ENCODE results near the gene HSPA13. TPM values are rescaled to one million over a fixed set of nuclear protein-coding genes. Genes with fewer than 3 reads are reported as not detected.
A peak's percentile ranks its signal among the peaks of the same experiment; 100 is the strongest.

HSPA13 gene
- total RNA-seq, 4 donors from 2014 or later, result 1.9 to 20.7 (median 13.6) TPM

DNA sequence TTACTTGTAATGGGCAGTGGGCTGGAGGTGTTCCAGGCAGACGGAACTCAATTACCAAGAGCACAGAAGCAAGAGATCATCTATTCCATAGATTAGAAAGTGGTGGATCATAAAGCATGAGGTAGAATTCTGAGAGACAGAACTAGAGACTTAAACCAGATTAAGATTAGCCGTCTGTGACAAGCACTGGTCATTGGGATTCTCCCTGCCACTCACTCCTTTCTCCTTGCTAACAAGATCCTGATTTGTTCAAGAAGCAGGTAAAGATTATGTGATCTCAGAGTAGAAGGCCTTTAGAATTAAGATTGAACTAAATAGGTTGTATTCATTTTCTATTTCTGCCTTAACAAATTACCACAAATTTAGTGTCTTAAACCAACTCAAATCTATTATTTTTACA, 1.5 kb upstream of the HSPA13 start:
- H3K9me3 ChIP-seq, result no peaks in the 10 kb centered on the region
- in situ Hi-C loops (cut with MboI; ENCODE audit: low pct_ligation_motif_present in 1 of 4, low pct_unique_long_range_greater_than_20kb in 1 of 4, low sequenced_read_pairs in 3 of 4) (loop anchor here in 1 of 4 donors (25.0 kb wide), 1 partner anchor 1103 kb away; no protein-coding TSS in a partner anchor), intact Hi-C loops (cut with DNase I; ENCODE audit: low total_unique reads) (loop anchor here (10.0 kb wide), 1 partner anchor 1350 kb away; no protein-coding TSS in a partner anchor)
- H3K27ac ChIP-seq, result peak overlapping the region; percentile 85 to 93 (median 92)
- peaks cover 17 to 37% (median 17%) of the 10 kb centered on the region in 4 donors for H3K4me1 ChIP-seq
- no peak for DNase-seq
- TF ChIP-seq POLR2AphosphoS5 (IDR thresholded peaks at IDR 0.05), result no peak
- TF ChIP-seq, protein P1, sequence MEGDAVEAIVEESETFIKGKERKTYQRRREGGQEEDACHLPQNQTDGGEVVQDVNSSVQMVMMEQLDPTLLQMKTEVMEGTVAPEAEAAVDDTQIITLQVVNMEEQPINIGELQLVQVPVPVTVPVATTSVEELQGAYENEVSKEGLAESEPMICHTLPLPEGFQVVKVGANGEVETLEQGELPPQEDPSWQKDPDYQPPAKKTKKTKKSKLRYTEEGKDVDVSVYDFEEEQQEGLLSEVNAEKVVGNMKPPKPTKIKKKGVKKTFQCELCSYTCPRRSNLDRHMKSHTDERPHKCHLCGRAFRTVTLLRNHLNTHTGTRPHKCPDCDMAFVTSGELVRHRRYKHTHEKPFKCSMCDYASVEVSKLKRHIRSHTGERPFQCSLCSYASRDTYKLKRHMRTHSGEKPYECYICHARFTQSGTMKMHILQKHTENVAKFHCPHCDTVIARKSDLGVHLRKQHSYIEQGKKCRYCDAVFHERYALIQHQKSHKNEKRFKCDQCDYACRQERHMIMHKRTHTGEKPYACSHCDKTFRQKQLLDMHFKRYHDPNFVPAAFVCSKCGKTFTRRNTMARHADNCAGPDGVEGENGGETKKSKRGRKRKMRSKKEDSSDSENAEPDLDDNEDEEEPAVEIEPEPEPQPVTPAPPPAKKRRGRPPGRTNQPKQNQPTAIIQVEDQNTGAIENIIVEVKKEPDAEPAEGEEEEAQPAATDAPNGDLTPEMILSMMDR (IDR thresholded peaks at IDR 0.05), result no peak
- no peak for TF ChIP-seq EP300 (IDR thresholded peaks at IDR 0.05; ENCODE audit: low read depth)
- TF ChIP-seq POLR2A (IDR thresholded peaks at IDR 0.05), result no peak
- no peaks in the 10 kb centered on the region for H3K36me3 ChIP-seq
- H3K27me3 ChIP-seq, result no peaks in the 10 kb centered on the region
- 93 to 96% methylated on average over 2 of the region's 2 CpGs for WGBS, 2 donors (ENCODE audit: low coverage in 1 of 2)
- no peak overlapping the region for H3K4me3 ChIP-seq

DNA sequence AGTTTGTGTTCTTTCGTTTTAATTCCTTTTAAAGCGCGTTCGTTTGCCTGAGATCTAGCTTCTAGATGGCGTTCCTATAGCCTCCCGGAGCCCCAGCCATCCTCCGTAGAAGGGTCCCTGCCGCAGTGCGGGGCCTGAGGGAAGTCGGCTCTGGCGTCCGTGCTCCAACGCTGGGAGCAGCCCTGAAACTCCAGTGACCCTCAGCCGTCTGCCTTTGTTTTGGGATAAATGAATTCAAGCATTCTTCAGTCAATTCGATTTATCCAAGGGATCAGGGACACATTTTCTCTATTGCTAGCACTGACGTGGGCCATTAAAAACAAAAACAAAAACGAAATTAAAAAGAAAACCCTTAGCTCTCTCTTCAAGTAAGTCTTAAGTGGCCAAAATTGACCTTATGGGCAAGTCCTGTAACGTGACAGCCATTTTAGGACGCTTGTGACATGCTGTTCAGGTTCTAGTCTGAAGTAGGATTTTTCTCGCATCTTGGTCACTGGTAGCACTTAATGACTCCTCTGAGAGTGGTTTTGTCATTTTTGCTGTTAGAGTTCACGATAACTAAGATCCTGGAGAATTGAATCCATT, 742 bp upstream of the HSPA13 start:
- intact Hi-C loops (cut with DNase I; ENCODE audit: low total_unique reads) (loop anchor here (10.0 kb wide), 1 partner anchor 1351 kb away; no protein-coding TSS in a partner anchor), in situ Hi-C loops (cut with MboI; ENCODE audit: low pct_ligation_motif_present in 1 of 4, low pct_unique_long_range_greater_than_20kb in 1 of 4, low sequenced_read_pairs in 3 of 4) (loop anchor here in 1 of 4 donors (25.0 kb wide), 1 partner anchor 1104 kb away; no protein-coding TSS in a partner anchor)
- H3K27ac ChIP-seq, result peak overlapping the region; percentile 85 to 93 (median 92)
- H3K4me1 ChIP-seq, result peaks cover 17 to 37% (median 17%) of the 10 kb centered on the region in 4 donors
- WGBS, 2 donors (ENCODE audit: low coverage in 1 of 2), result 4 to 9% methylated on average over 12 to 21 of the region's 21 CpGs
- DNase-seq, result no peak
- no peaks in the 10 kb centered on the region for H3K36me3 ChIP-seq
- H3K9me3 ChIP-seq, result no peaks in the 10 kb centered on the region
- no peaks in the 10 kb centered on the region for H3K27me3 ChIP-seq
- TF ChIP-seq POLR2A (IDR thresholded peaks at IDR 0.05) (no peak), EP300 (IDR thresholded peaks at IDR 0.05; ENCODE audit: low read depth) (no peak), POLR2AphosphoS5 (IDR thresholded peaks at IDR 0.05) (no peak)
- TF ChIP-seq, protein P1 (IDR thresholded peaks at IDR 0.05), result no peak
- peak overlapping the region; percentile 50 to 96 (median 72) for H3K4me3 ChIP-seq

DNA sequence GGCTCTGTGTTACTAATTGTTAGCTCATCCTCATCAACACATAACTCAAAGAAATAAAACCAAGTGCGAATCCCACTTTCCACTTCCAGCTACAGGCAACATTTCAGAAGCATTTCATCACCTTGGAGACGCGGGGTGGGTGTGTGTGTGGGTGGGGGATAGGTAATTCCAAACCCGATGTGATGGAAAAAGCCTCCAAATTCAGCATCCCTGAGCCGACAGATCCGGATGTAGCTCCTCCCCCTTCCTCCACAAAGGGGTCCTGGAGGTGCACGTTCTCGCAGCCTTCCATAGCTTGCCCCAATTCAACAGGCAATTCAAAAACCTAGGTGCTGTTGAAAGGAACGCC, 486 bp downstream of the HSPA13 start:
- no peak for TF ChIP-seq POLR2A (IDR thresholded peaks at IDR 0.05)
- no peak for TF ChIP-seq POLR2AphosphoS5 (IDR thresholded peaks at IDR 0.05)
- TF ChIP-seq, protein P1 (IDR thresholded peaks at IDR 0.05), result no peak
- TF ChIP-seq EP300 (IDR thresholded peaks at IDR 0.05; ENCODE audit: low read depth), result no peak
- Histone ChIP-seq H3K27me3 (no peaks in the 10 kb centered on the region), H3K27ac (peak overlapping the region; percentile 87 to 91 (median 88)), H3K4me1 (peaks cover 17 to 37% (median 17%) of the 10 kb centered on the region in 4 donors), H3K9me3 (no peaks in the 10 kb centered on the region), H3K36me3 (peaks cover 0 to 9% (median 4%) of the 10 kb centered on the region in 4 donors), H3K4me3 (peak overlapping the region; percentile 77 to 96 (median 84))
- no peak for DNase-seq
- in situ Hi-C loops (cut with MboI; ENCODE audit: low pct_ligation_motif_present in 1 of 4, low pct_unique_long_range_greater_than_20kb in 1 of 4, low sequenced_read_pairs in 3 of 4), result loop anchor here in 1 of 4 donors (25.0 kb wide), 1 partner anchor 1105 kb away; no protein-coding TSS in a partner anchor
- 3% methylated on average over 9 of the region's 9 CpGs; no CpG with 5 or more reads in 1 of the 2 donors for WGBS, 2 donors (ENCODE audit: low coverage in 1 of 2)
- intact Hi-C loops (cut with DNase I; ENCODE audit: low total_unique reads), result loop anchor here (10.0 kb wide), 1 partner anchor 1352 kb away; no protein-coding TSS in a partner anchor

DNA sequence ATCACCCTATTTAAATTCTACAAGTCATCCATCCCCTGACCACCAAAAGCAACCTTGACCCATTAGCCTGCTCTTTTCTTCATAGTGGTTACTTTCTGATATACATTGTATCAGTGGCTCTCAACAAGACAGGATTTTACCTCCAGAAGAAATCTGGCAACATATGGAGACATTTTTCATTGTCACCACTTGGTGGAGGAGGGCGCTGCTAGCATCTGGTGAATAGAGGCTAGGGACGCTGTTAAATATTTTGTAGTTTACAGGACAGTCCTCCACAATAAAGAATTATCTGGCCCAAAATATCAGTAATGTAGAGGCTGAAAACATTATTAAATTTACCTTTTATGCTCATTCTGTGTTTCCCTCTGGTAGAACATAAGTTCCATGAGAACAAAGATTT, 6.1 kb downstream of the HSPA13 start:
- no peak for DNase-seq
- in situ Hi-C loops (cut with MboI; ENCODE audit: low pct_ligation_motif_present in 1 of 4, low pct_unique_long_range_greater_than_20kb in 1 of 4, low sequenced_read_pairs in 3 of 4), result loop anchor here in 1 of 4 donors (25.0 kb wide), 1 partner anchor 1110 kb away; no protein-coding TSS in a partner anchor
- Histone ChIP-seq H3K27me3 (no peaks in the 10 kb centered on the region), H3K4me1 (peaks cover 6 to 22% (median 10%) of the 10 kb centered on the region in 4 donors), H3K9me3 (no peaks in the 10 kb centered on the region), H3K36me3 (peaks cover 0 to 51% (median 15%) of the 10 kb centered on the region in 4 donors), H3K4me3 (no peak overlapping the region), H3K27ac (no peak overlapping the region)
- WGBS, 2 donors (ENCODE audit: low coverage in 1 of 2), result 100% methylated on average over 2 of the region's 2 CpGs
- TF ChIP-seq, protein P1 (IDR thresholded peaks at IDR 0.05), result no peak
- intact Hi-C loops (cut with DNase I; ENCODE audit: low total_unique reads), result no loop called here
